ENCODE measurements around the gene INSIG2.

The INSIG2 gene

DNA sequence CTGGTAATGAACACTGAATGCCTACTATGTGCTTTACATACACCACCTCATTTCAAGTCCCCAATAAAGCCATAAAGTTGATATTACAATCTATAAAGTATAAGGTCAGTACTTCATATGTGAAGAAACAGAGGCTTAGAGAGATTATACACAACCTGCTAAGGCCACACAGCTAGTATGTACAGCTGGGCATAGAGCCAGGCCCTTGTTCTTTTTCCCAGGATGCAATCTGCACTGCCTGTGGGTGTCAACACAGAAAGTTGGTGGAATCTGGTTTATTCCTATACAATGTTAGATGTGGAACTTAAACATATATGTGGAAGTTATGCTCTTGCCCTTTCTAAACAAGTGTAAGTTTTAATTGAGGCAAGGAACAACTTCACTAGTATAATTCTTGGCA, 32.8 kb downstream of the INSIG2 start:
- no peak overlapping the region for H3K27ac ChIP-seq (ENCODE audit: low read length)
- H3K9me3 ChIP-seq (ENCODE audit: control insufficient read depth in 1 of 2, low read length in 2 of 2), result no peaks in the 10 kb centered on the region
- no peak overlapping the region for H3K4me3 ChIP-seq (ENCODE audit: low read depth in 1 of 2, low read length in 2 of 2)
- no peaks in the 10 kb centered on the region for H3K36me3 ChIP-seq (ENCODE audit: control insufficient read depth in 1 of 2, insufficient read depth in 2 of 2, low read length in 2 of 2)
- H3K4me1 ChIP-seq (ENCODE audit: control insufficient read depth in 1 of 2, insufficient read depth in 2 of 2, low read length in 2 of 2), result no peaks in the 10 kb centered on the region
- no peaks in the 10 kb centered on the region for H3K27me3 ChIP-seq (ENCODE audit: low read depth, low read length)

GRCh38 chr2:118121986-118122524, 33.8 kb downstream of the INSIG2 start:
- Histone ChIP-seq H3K4me3 (ENCODE audit: low read depth in 1 of 2, low read length in 2 of 2) (no peak overlapping the region), H3K9me3 (ENCODE audit: control insufficient read depth in 1 of 2, low read length in 2 of 2) (no peaks in the 10 kb centered on the region), H3K4me1 (ENCODE audit: control insufficient read depth in 1 of 2, insufficient read depth in 2 of 2, low read length in 2 of 2) (no peaks in the 10 kb centered on the region), H3K27me3 (ENCODE audit: low read depth, low read length) (no peaks in the 10 kb centered on the region), H3K36me3 (ENCODE audit: control insufficient read depth in 1 of 2, insufficient read depth in 2 of 2, low read length in 2 of 2) (no peaks in the 10 kb centered on the region), H3K27ac (ENCODE audit: low read length) (no peak overlapping the region)

DNA sequence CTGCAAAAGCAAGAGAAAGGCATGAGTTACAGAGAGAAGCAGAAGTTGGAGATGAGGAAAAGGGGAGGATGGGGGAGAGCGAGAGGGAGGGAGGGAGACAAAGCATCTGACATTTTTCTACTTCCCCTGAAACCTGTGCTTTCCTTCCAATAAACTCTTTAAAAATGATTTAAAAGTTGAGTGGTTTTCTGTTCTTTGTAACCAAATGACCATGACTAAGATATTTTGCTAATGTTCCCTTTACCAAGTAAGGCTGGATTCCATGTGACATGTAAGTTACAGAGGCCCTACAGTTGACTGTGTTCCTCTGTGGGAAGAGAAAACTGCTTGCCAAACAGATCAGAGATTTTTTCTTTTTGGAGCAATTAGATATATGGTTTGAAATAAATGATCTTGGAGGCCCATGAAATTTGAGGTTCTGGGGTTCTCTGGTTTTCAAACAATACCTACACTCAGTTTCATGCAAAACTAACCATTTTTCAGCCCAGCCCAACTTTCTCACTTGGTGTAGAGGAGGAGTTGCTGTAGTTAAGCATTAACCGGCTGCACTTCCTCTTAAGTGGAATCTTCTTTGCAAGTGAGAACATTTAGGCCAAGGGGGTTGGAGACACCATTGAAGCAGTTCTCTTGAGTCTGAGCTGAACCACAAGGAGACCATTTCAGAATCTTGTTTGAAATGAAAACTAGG, 34.5 kb downstream of the INSIG2 start:
- H3K9me3 ChIP-seq (ENCODE audit: control insufficient read depth in 1 of 2, low read length in 2 of 2), result no peaks in the 10 kb centered on the region
- no peaks in the 10 kb centered on the region for H3K27me3 ChIP-seq (ENCODE audit: low read depth, low read length)
- no peak overlapping the region for H3K4me3 ChIP-seq (ENCODE audit: low read depth in 1 of 2, low read length in 2 of 2)
- H3K27ac ChIP-seq (ENCODE audit: low read length), result no peak overlapping the region
- no peaks in the 10 kb centered on the region for H3K4me1 ChIP-seq (ENCODE audit: control insufficient read depth in 1 of 2, insufficient read depth in 2 of 2, low read length in 2 of 2)
- H3K36me3 ChIP-seq (ENCODE audit: control insufficient read depth in 1 of 2, insufficient read depth in 2 of 2, low read length in 2 of 2), result no peaks in the 10 kb centered on the region

DNA sequence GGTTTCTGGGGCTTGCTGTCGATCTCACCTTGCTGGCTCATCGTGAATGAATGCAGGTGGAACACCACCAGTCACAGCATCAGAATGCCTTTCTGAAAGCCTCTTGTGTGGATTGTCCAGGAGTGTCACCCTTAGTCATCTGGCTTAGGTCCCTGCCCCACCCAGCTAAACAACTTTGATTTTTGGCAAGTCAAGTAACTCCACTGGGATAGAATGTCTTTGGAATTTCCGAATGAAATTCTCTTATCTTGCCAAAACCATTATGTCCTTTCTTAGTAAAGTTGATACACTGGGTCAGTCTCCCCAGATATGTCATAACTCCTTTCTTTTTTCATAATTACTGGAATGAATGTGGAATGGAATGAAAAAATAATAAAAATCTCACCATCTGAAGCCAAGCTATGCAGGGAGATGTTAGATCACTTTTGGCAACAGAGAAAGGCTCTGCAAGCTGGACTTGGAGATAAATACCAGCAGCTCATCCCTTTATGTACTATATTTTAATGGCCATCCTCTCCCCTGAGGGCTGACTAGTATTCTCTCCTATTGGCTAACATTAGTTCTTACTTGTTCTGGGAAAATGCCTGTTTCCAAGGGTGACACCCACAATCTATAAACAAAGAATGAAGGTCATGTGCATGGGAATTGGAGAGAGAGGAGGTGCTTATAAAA, 35.4 kb downstream of the INSIG2 start:
- no peak overlapping the region for H3K27ac ChIP-seq (ENCODE audit: low read length)
- no peak overlapping the region for H3K4me3 ChIP-seq (ENCODE audit: low read depth in 1 of 2, low read length in 2 of 2)
- no peaks in the 10 kb centered on the region for H3K4me1 ChIP-seq (ENCODE audit: control insufficient read depth in 1 of 2, insufficient read depth in 2 of 2, low read length in 2 of 2)
- no peaks in the 10 kb centered on the region for H3K9me3 ChIP-seq (ENCODE audit: control insufficient read depth in 1 of 2, low read length in 2 of 2)
- no peaks in the 10 kb centered on the region for H3K36me3 ChIP-seq (ENCODE audit: control insufficient read depth in 1 of 2, insufficient read depth in 2 of 2, low read length in 2 of 2)
- H3K27me3 ChIP-seq (ENCODE audit: low read depth, low read length), result no peaks in the 10 kb centered on the region

DNA sequence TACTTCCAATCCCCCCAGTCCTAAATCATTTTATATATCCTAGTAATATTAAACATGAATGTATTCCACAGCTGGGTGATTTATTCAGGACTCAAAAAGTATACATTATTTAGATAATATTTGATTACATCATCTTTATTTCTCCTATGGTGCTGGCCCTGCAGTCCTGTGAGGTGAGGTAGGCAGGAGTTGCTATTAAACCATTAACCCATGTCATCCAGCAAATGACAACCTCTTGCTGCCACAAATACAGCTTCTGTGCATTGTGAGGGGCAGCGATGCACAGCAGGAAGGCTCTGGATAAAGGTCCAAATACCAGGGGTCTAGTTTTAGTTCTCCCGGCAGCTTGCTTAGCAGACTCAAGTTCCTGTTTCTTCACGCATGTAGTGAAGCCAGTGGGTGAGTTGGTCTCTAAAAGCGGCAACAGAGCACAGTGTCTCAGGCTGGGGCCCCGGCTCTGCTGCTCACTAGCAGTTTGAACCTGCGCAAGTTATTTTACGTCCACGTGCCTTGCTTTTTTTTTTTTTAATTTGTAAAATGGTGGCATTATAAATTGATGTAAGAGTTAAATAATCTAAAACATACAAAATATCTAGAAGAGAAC, 36.1 kb downstream of the INSIG2 start:
- Histone ChIP-seq H3K4me1 (ENCODE audit: control insufficient read depth in 1 of 2, insufficient read depth in 2 of 2, low read length in 2 of 2) (no peaks in the 10 kb centered on the region), H3K36me3 (ENCODE audit: control insufficient read depth in 1 of 2, insufficient read depth in 2 of 2, low read length in 2 of 2) (no peaks in the 10 kb centered on the region), H3K27me3 (ENCODE audit: low read depth, low read length) (no peaks in the 10 kb centered on the region), H3K4me3 (ENCODE audit: low read depth in 1 of 2, low read length in 2 of 2) (no peak overlapping the region), H3K27ac (ENCODE audit: low read length) (no peak overlapping the region), H3K9me3 (ENCODE audit: control insufficient read depth in 1 of 2, low read length in 2 of 2) (no peaks in the 10 kb centered on the region)

DNA sequence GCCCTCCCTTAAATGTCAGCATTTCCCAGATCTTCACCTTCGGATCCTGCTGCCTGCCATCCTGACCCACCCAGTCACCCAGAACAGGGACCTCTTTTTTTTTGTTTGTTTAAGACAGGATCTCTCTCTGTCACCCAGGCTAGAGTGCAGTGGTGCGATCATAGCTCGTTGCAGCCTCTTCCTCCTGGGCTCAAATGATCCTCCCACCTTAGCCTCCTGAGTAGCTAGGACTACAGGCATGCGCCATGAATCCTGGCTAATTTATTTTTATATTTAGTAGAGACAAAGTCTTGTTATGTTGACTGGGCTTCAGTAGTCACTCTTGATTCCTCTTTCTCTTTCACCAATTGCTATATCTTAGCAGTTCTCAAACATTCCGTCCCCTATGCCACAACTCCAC, 39.0 kb downstream of the INSIG2 start:
- H3K4me1 ChIP-seq (ENCODE audit: control insufficient read depth in 1 of 2, insufficient read depth in 2 of 2, low read length in 2 of 2), result no peaks in the 10 kb centered on the region
- H3K36me3 ChIP-seq (ENCODE audit: control insufficient read depth in 1 of 2, insufficient read depth in 2 of 2, low read length in 2 of 2), result no peaks in the 10 kb centered on the region
- H3K4me3 ChIP-seq (ENCODE audit: low read depth in 1 of 2, low read length in 2 of 2), result no peak overlapping the region
- H3K27ac ChIP-seq (ENCODE audit: low read length), result no peak overlapping the region
- H3K9me3 ChIP-seq (ENCODE audit: control insufficient read depth in 1 of 2, low read length in 2 of 2), result no peaks in the 10 kb centered on the region
- no peaks in the 10 kb centered on the region for H3K27me3 ChIP-seq (ENCODE audit: low read depth, low read length)

DNA sequence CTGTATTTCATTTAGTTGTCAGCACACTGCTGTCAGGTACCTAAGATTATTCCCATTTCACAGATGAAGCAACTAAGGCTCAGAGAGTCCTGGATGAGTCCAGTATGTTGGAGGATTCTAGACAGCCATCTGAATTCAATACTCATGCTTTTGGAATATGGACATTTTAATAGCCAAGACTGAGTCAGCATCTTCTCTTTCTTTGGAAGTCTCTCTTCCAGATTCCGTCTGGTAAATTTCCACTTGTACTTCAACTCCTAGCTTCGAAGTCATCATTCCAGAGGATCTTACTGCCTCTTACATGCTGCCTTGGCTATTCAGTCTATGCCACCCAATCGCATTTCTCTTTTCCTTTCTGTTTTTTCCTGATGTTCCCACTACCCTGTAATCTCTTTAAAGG, 40.6 kb downstream of the INSIG2 start:
- H3K27me3 ChIP-seq (ENCODE audit: low read depth, low read length), result no peaks in the 10 kb centered on the region
- H3K9me3 ChIP-seq (ENCODE audit: control insufficient read depth in 1 of 2, low read length in 2 of 2), result no peaks in the 10 kb centered on the region
- no peaks in the 10 kb centered on the region for H3K4me1 ChIP-seq (ENCODE audit: control insufficient read depth in 1 of 2, insufficient read depth in 2 of 2, low read length in 2 of 2)
- H3K4me3 ChIP-seq (ENCODE audit: low read depth in 1 of 2, low read length in 2 of 2), result no peak overlapping the region
- H3K36me3 ChIP-seq (ENCODE audit: control insufficient read depth in 1 of 2, insufficient read depth in 2 of 2, low read length in 2 of 2), result no peaks in the 10 kb centered on the region
- H3K27ac ChIP-seq (ENCODE audit: low read length), result no peak overlapping the region

DNA sequence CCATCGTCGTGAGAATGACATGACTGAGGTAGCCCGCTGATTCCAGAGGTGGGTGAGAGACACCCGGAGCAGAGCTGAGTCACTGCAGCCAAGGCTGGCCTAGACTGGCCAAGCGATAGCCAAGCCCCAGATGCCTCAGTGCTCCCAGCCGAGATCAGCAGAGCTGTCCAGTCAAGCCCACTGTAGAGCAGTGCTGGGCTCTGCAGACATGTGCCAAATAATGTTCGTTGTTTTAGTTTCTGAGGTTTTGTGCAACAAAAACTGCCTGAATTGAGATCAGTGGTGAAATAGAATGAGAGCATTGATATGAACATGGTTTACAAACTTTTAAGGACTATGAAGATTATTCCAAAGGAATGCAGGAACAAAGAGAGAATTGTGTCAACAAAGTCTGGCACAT, 42.1 kb downstream of the INSIG2 start:
- Histone ChIP-seq H3K4me1 (ENCODE audit: control insufficient read depth in 1 of 2, insufficient read depth in 2 of 2, low read length in 2 of 2) (no peaks in the 10 kb centered on the region), H3K27ac (ENCODE audit: low read length) (no peak overlapping the region), H3K4me3 (ENCODE audit: low read depth in 1 of 2, low read length in 2 of 2) (no peak overlapping the region), H3K27me3 (ENCODE audit: low read depth, low read length) (no peaks in the 10 kb centered on the region), H3K9me3 (ENCODE audit: control insufficient read depth in 1 of 2, low read length in 2 of 2) (no peaks in the 10 kb centered on the region), H3K36me3 (ENCODE audit: control insufficient read depth in 1 of 2, insufficient read depth in 2 of 2, low read length in 2 of 2) (no peaks in the 10 kb centered on the region)

DNA sequence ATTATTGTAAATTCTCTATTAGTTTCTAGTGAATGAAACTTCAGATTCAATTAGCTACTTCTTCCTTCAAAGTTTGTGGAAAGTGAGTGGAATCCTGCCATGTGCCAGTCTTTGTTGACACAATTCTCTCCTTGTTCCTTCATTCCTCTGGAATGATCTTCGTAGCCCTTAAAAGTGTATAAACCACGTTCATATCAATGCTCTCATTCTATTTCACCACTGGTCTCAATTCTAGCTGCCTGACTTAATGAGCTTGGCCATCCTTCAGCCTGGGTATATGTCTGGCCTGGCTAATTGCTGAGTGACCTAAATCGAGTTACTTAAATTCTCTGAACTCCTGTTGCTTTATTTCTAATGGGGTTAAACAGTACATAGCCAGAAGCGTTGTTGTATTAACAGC, 43.5 kb downstream of the INSIG2 start:
- Histone ChIP-seq H3K4me3 (ENCODE audit: low read depth in 1 of 2, low read length in 2 of 2) (no peak overlapping the region), H3K27ac (ENCODE audit: low read length) (no peak overlapping the region), H3K4me1 (ENCODE audit: control insufficient read depth in 1 of 2, insufficient read depth in 2 of 2, low read length in 2 of 2) (no peaks in the 10 kb centered on the region), H3K27me3 (ENCODE audit: low read depth, low read length) (no peaks in the 10 kb centered on the region), H3K9me3 (ENCODE audit: control insufficient read depth in 1 of 2, low read length in 2 of 2) (no peaks in the 10 kb centered on the region), H3K36me3 (ENCODE audit: control insufficient read depth in 1 of 2, insufficient read depth in 2 of 2, low read length in 2 of 2) (no peaks in the 10 kb centered on the region)

DNA sequence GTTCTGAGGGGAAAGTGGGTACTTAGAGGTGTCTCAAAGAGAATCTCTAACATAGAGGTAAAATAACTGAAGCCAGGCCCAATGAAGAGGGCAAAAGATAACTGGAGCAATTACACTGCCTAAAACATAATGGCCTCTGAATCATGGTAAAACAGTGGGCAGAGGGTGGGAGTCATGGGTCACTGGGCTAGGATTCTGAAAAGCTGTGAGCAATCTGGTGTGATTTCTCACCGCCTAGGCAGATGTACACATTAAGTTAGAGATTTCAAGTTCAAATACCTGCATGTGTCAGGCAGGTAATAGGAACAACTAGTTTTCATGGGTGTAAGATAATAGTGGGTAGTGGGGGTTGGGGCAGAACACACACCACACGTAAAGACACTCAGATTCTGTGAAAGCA, 45.6 kb downstream of the INSIG2 start:
- H3K36me3 ChIP-seq (ENCODE audit: control insufficient read depth in 1 of 2, insufficient read depth in 2 of 2, low read length in 2 of 2), result no peaks in the 10 kb centered on the region
- no peak overlapping the region for H3K27ac ChIP-seq (ENCODE audit: low read length)
- H3K27me3 ChIP-seq (ENCODE audit: low read depth, low read length), result no peaks in the 10 kb centered on the region
- no peak overlapping the region for H3K4me3 ChIP-seq (ENCODE audit: low read depth in 1 of 2, low read length in 2 of 2)
- no peaks in the 10 kb centered on the region for H3K9me3 ChIP-seq (ENCODE audit: control insufficient read depth in 1 of 2, low read length in 2 of 2)
- H3K4me1 ChIP-seq (ENCODE audit: control insufficient read depth in 1 of 2, insufficient read depth in 2 of 2, low read length in 2 of 2), result no peaks in the 10 kb centered on the region

GRCh38 chr2:118134650-118135049, 46.4 kb downstream of the INSIG2 start:
- no peaks in the 10 kb centered on the region for H3K27me3 ChIP-seq (ENCODE audit: low read depth, low read length)
- no peaks in the 10 kb centered on the region for H3K36me3 ChIP-seq (ENCODE audit: control insufficient read depth in 1 of 2, insufficient read depth in 2 of 2, low read length in 2 of 2)
- no peak overlapping the region for H3K27ac ChIP-seq (ENCODE audit: low read length)
- no peak overlapping the region for H3K4me3 ChIP-seq (ENCODE audit: low read depth in 1 of 2, low read length in 2 of 2)
- H3K9me3 ChIP-seq (ENCODE audit: control insufficient read depth in 1 of 2, low read length in 2 of 2), result no peaks in the 10 kb centered on the region
- no peaks in the 10 kb centered on the region for H3K4me1 ChIP-seq (ENCODE audit: control insufficient read depth in 1 of 2, insufficient read depth in 2 of 2, low read length in 2 of 2)
